ENCODE measurements around the gene HOXB5.

GRCh38 chr17:48599354-48599753 is 5.8 kb upstream of the HOXB5 start:
- TF ChIP-seq POLR2A (IDR thresholded peaks at IDR 0.05; ENCODE audit: extremely low read depth, insufficient read length): no peak
- TF ChIP-seq CTCF (IDR thresholded peaks at IDR 0.05; ENCODE audit: low read depth, low read length): no peak
- no peak for TF ChIP-seq MYC (IDR thresholded peaks at IDR 0.05; ENCODE audit: low read depth, low read length)

Data from NB4 (cell line).